NT2/D1 (cell line): ENCODE measurements around the gene NHS.
A peak's percentile ranks its signal among the peaks of the same experiment; 100 is the strongest.

Source experiments
- DNase-seq: peaks from one replicate; pipeline ENCODE4 v3.0.0-alpha.2; 2011; ENCODE audit warnings: low read depth, low spot score
- H3K27me3 ChIP-seq: 2 replicates; pipeline ENCODE4 v1.6.0; 2011; ENCODE audit warnings: mild to moderate bottlenecking; ENCODE audit not compliant: insufficient read length, insufficient read depth
- H3K36me3 ChIP-seq: 2 replicates; pipeline ENCODE4 v1.6.1; 2011; ENCODE audit warnings: mild to moderate bottlenecking, low read length, mixed read lengths; ENCODE audit not compliant: insufficient read depth, insufficient read length
- H3K4me1 ChIP-seq: 2 replicates; pipeline ENCODE4 v1.5.1; 2011; ENCODE audit not compliant: insufficient read depth, insufficient read length
- H3K4me3 ChIP-seq: 2 replicates; pipeline ENCODE4 v1.5.1; 2011; ENCODE audit warnings: low read depth; ENCODE audit not compliant: insufficient read length
- H3K9ac ChIP-seq: 2 replicates; pipeline ENCODE4 v1.6.0; 2011; ENCODE audit warnings: low read depth; ENCODE audit not compliant: insufficient read length
- H3K9me3 ChIP-seq: 2 replicates; pipeline ENCODE4 v1.5.1; 2011; ENCODE audit warnings: mild to moderate bottlenecking, low read length; ENCODE audit not compliant: insufficient read depth
- SUZ12 ChIP-seq: IDR thresholded peaks from 2 replicates; pipeline ENCODE4 v1.6.1; 2011; ENCODE audit not compliant: insufficient read length, insufficient read depth; ENCODE audit errors: extremely low read depth
- YY1 ChIP-seq: IDR thresholded peaks from 2 replicates; pipeline ENCODE4 v1.6.1; 2011; ENCODE audit not compliant: insufficient read length, insufficient read depth
- ZNF274 ChIP-seq: IDR thresholded peaks from 2 replicates; pipeline ENCODE4 v1.6.1; 2011; ENCODE audit warnings: mild to moderate bottlenecking, low read depth, low read length

The NHS gene

GRCh38 chrX:17654116-17654515, 279.1 kb downstream of the NHS start:
- TF ChIP-seq ZNF274 (no peak), SUZ12 (no peak), YY1 (no peak)
- H3K9ac ChIP-seq, result no peak overlapping the region
- H3K4me1 ChIP-seq, result no peaks in the 10 kb centered on the region
- H3K4me3 ChIP-seq, result no peak overlapping the region
- no peaks in the 10 kb centered on the region for H3K9me3 ChIP-seq
- peaks cover 30% of the 10 kb centered on the region for H3K27me3 ChIP-seq
- H3K36me3 ChIP-seq, result no peaks in the 10 kb centered on the region
- DNase-seq, result no peak

- Histone ChIP-seq H3K4me3 (peak overlapping the region; percentile 39), H3K36me3 (no peaks in the 10 kb centered on the region), H3K4me1 (no peaks in the 10 kb centered on the region), H3K9me3 (no peaks in the 10 kb centered on the region), H3K27me3 (peaks cover 30% of the 10 kb centered on the region), H3K9ac (peak overlapping the region; percentile 67)
- DNase-seq, result peak; percentile 13
- TF ChIP-seq ZNF274 (no peak), SUZ12 (no peak), YY1 (no peak)
Observed at GRCh38 chrX:17655211-17656034, 280.4 kb downstream of the NHS start.

GRCh38 chrX:17656035-17656418, 281.0 kb downstream of the NHS start:
- H3K4me1 ChIP-seq, result no peaks in the 10 kb centered on the region
- peak overlapping the region; percentile 67 for H3K9ac ChIP-seq
- no peaks in the 10 kb centered on the region for H3K36me3 ChIP-seq
- no peak for TF ChIP-seq SUZ12
- no peak for TF ChIP-seq ZNF274
- TF ChIP-seq YY1, result no peak
- peak overlapping the region; percentile 39 for H3K4me3 ChIP-seq
- peaks cover 30% of the 10 kb centered on the region for H3K27me3 ChIP-seq
- H3K9me3 ChIP-seq, result no peaks in the 10 kb centered on the region
- no peak for DNase-seq

GRCh38 chrX:17656556-17656955, 281.6 kb downstream of the NHS start:
- no peak overlapping the region for H3K4me3 ChIP-seq
- H3K9ac ChIP-seq, result peak overlapping the region; percentile 32
- no peak for TF ChIP-seq YY1
- TF ChIP-seq ZNF274, result no peak
- TF ChIP-seq SUZ12, result no peak
- no peaks in the 10 kb centered on the region for H3K9me3 ChIP-seq
- H3K36me3 ChIP-seq, result no peaks in the 10 kb centered on the region
- DNase-seq, result no peak
- H3K4me1 ChIP-seq, result no peaks in the 10 kb centered on the region
- H3K27me3 ChIP-seq, result peaks cover 30% of the 10 kb centered on the region

GRCh38 chrX:17662391-17662790, 287.4 kb downstream of the NHS start:
- no peaks in the 10 kb centered on the region for H3K4me1 ChIP-seq
- DNase-seq, result no peak
- H3K27me3 ChIP-seq, result no peaks in the 10 kb centered on the region
- no peak overlapping the region for H3K9ac ChIP-seq
- no peak for TF ChIP-seq YY1
- no peak for TF ChIP-seq SUZ12
- TF ChIP-seq ZNF274, result no peak
- no peaks in the 10 kb centered on the region for H3K9me3 ChIP-seq
- no peaks in the 10 kb centered on the region for H3K36me3 ChIP-seq
- H3K4me3 ChIP-seq, result no peak overlapping the region

GRCh38 chrX:17668929-17669328, 293.9 kb downstream of the NHS start:
- Histone ChIP-seq H3K27me3 (no peaks in the 10 kb centered on the region), H3K4me3 (no peak overlapping the region), H3K4me1 (no peaks in the 10 kb centered on the region), H3K9ac (no peak overlapping the region), H3K9me3 (no peaks in the 10 kb centered on the region; the same call in 1 of the 2 replicates), H3K36me3 (no peaks in the 10 kb centered on the region)
- no peak for DNase-seq
- TF ChIP-seq SUZ12 (no peak), ZNF274 (no peak)

- TF ChIP-seq ZNF274, result no peak
- TF ChIP-seq YY1, result no peak
- no peak for TF ChIP-seq SUZ12
- no peaks in the 10 kb centered on the region for H3K27me3 ChIP-seq
- no peaks in the 10 kb centered on the region for H3K4me1 ChIP-seq
- H3K9ac ChIP-seq, result no peak overlapping the region
- no peaks in the 10 kb centered on the region for H3K36me3 ChIP-seq
- no peak overlapping the region for H3K4me3 ChIP-seq
- H3K9me3 ChIP-seq, result no peaks in the 10 kb centered on the region; the same call in 1 of the 2 replicates
- no peak for DNase-seq
Observed at GRCh38 chrX:17669458-17669857, 294.5 kb downstream of the NHS start.
